Activated CD8-positive, alpha-beta memory T cell treated with anti-CD3 and anti-CD28 coated beads for 1 hour (primary cell): Measurements from ENCODE around the gene MRC1.

Source experiments
- DNase-seq, 2 donors: peaks; one replicate each; pipeline ENCODE4 v3.0.0-alpha.2; 2020; ENCODE audit warnings: low read depth in 1 of 2; ENCODE audit errors: extremely low read depth in 1 of 2

MRC1 gene

GRCh38 chr10:17795083-17795482 is 14.1 kb upstream of the MRC1 start:
- no peak for DNase-seq

- no peak for DNase-seq
Observed at GRCh38 chr10:17795813-17796594, 13.1 kb upstream of the MRC1 start.

- DNase-seq, result no peak
Observed at GRCh38 chr10:17801507-17801906, 7.6 kb upstream of the MRC1 start.

GRCh38 chr10:17802350-17802749 is 6.8 kb upstream of the MRC1 start:
- DNase-seq, result no peak

GRCh38 chr10:17802976-17803375 is 6.2 kb upstream of the MRC1 start:
- DNase-seq, result no peak

GRCh38 chr10:17805330-17805729 is 3.8 kb upstream of the MRC1 start:
- no peak for DNase-seq

- no peak for DNase-seq
Observed at GRCh38 chr10:17805921-17806577, 3.1 kb upstream of the MRC1 start.

GRCh38 chr10:17811146-17811865 is 2.2 kb downstream of the MRC1 start:
- DNase-seq, result no peak

- DNase-seq, result no peak
Observed at GRCh38 chr10:17814973-17815372, 5.8 kb downstream of the MRC1 start.

GRCh38 chr10:17816199-17816598 is 7.1 kb downstream of the MRC1 start:
- no peak for DNase-seq

GRCh38 chr10:17817316-17817715 is 8.2 kb downstream of the MRC1 start:
- DNase-seq, result no peak

- DNase-seq, result no peak
Observed at GRCh38 chr10:17817790-17818189, 8.6 kb downstream of the MRC1 start.

- DNase-seq, result no peak
Observed at GRCh38 chr10:17819836-17820235, 10.7 kb downstream of the MRC1 start.

- DNase-seq, result no peak
Observed at GRCh38 chr10:17820943-17821342, 11.8 kb downstream of the MRC1 start.

- DNase-seq, result no peak
Observed at GRCh38 chr10:17821893-17822292, 12.7 kb downstream of the MRC1 start.

GRCh38 chr10:17831341-17831740 is 22.2 kb downstream of the MRC1 start:
- DNase-seq, result no peak

GRCh38 chr10:17831896-17832295 is 22.7 kb downstream of the MRC1 start:
- no peak for DNase-seq

- DNase-seq, result no peak
Observed at GRCh38 chr10:17833656-17834055, 24.5 kb downstream of the MRC1 start.

- no peak for DNase-seq
Observed at GRCh38 chr10:17835688-17836087, 26.5 kb downstream of the MRC1 start.

- no peak for DNase-seq
Observed at GRCh38 chr10:17836942-17837341, 27.8 kb downstream of the MRC1 start.

- DNase-seq, result no peak
Observed at GRCh38 chr10:17838080-17838648, 29.0 kb downstream of the MRC1 start.

- DNase-seq, result no peak
Observed at GRCh38 chr10:17841050-17841449, 31.9 kb downstream of the MRC1 start.
